Memory B cell (primary cell): ENCODE results near the gene GOLPH3.

ENCODE experiments used
- ATAC-seq: fragments of 150-1000 bp; cut with Tn5 transposase; 2 replicates; pipeline ENCODE4 v1.10.0; 2021; ENCODE audit warnings: low read depth, mild to moderate bottlenecking, moderate library complexity
- DNase-seq, 2 donors: peaks; one replicate each; pipeline ENCODE4 v3.0.0; 2022; ENCODE audit warnings: low spot score in 2 of 2
- H3K27ac Mint-ChIP-seq: one replicate; pipeline ENCODE4 v1.8.0; 2022; ENCODE audit warnings: mild to moderate bottlenecking, moderate library complexity, mixed read lengths
- H3K27me3 Mint-ChIP-seq: one replicate; pipeline ENCODE4 v1.8.0; 2022; ENCODE audit warnings: mixed read lengths
- H3K36me3 Mint-ChIP-seq: one replicate; pipeline ENCODE4 v1.8.0; 2022; ENCODE audit warnings: mild to moderate bottlenecking, mixed read lengths
- H3K4me1 Mint-ChIP-seq: one replicate; pipeline ENCODE4 v1.8.0; 2022; ENCODE audit warnings: mixed read lengths
- H3K4me3 Mint-ChIP-seq: one replicate; pipeline ENCODE4 v1.8.0; 2022; ENCODE audit warnings: mild to moderate bottlenecking, moderate library complexity, mixed read lengths
- H3K9me3 Mint-ChIP-seq: one replicate; pipeline ENCODE4 v1.8.0; 2022; ENCODE audit warnings: mixed read lengths

GOLPH3 gene

DNA sequence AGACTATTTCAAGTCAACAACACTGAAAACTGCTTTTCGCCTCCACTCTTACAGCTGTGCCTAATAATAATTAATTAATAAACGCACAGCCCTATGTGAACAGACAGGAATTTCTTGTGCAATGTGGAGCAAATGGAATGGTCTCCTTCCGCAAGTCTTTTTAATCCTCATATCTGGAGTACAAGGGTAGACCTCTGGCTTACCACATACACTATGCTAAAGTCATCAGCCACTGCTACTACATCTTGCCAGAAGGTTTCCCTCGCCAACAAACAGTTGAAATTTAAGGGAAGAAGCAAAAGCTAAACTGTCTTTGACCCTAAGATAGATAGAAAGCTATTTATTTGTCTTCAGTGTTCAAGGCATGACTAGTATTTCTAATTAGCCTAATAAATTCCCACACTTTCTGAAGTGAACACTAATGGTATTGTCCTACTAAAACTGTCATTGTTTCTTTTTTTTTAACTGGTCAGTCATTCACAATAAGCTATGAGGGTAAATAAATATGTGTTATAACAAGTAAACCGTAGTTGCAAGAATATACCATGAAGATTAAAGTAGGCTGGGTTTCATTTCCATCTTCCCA is 63.9 kb downstream of the GOLPH3 start:
- Mint-ChIP-seq H3K36me3 (peaks cover 32% of the 10 kb centered on the region), H3K27ac (no peak overlapping the region), H3K4me1 (no peaks in the 10 kb centered on the region), H3K4me3 (no peak overlapping the region), H3K9me3 (no peaks in the 10 kb centered on the region), H3K27me3 (no peaks in the 10 kb centered on the region)
- DNase-seq (no peak), ATAC-seq (no peak)

DNA sequence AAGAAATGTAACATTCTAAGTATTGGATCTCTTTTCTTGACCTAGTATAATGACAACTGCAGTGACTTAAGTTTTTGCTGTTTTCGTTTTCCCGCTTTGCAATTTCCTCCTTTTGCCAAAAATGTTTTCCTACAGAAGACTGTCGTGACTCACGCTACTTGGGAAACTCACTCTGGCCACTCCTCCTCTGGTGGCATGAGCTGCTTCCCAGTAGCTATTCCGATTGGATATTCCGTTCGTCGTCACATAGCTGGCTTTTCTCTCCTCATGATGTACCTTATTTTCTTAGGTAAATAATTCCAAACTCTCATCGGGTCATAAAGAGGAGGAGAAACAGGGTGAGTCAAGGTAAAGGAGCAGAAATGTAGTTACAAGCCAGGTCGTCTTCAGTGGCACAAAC is 64.9 kb downstream of the GOLPH3 start:
- DNase-seq, result no peak
- Mint-ChIP-seq H3K27ac (no peak overlapping the region), H3K9me3 (no peaks in the 10 kb centered on the region), H3K36me3 (peaks cover 35% of the 10 kb centered on the region), H3K27me3 (no peaks in the 10 kb centered on the region), H3K4me1 (no peaks in the 10 kb centered on the region), H3K4me3 (no peak overlapping the region)
- ATAC-seq, result no peak

DNA sequence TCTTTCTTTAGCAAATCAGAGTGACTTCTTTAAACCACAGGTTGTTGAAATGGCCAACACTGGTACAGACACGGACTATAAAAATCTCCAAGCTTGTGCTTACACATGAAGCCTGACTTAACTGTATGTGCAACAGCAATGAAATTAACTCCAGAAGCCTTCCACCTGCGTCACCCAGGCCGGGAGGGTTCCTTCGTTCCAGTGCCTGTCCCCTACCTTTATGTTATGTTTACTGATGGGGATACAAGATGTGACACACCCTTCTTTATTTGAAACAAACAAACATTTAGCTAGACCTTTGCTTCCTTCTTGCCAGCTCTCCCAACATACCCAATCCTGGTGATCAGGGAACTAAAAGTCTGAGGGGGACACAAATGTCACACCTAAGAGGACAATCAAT is 66.0 kb downstream of the GOLPH3 start:
- no peaks in the 10 kb centered on the region for H3K4me1 Mint-ChIP-seq
- no peak overlapping the region for H3K27ac Mint-ChIP-seq
- DNase-seq (no peak), ATAC-seq (no peak)
- peaks cover 35% of the 10 kb centered on the region for H3K36me3 Mint-ChIP-seq
- H3K4me3 Mint-ChIP-seq, result no peak overlapping the region
- H3K9me3 Mint-ChIP-seq, result no peaks in the 10 kb centered on the region
- H3K27me3 Mint-ChIP-seq, result no peaks in the 10 kb centered on the region

DNA sequence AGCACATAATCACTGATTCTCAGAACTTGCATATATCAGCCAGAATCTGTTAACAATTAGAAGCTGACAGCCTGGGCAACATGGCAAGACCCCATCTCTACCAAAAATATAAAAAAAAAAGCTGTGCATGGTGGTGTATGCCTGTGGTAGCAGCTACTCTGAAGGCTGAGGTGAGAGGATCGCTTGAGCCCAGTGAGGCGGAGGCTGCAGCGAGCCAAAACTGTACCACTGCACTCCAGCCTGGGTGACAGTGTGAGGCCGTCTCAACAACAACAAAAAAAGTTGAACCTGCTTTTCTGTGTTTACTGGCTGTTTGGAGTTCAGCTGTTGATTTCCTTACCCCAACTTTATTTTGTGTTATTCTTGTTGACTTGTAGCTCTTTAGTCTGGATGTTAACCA is 66.8 kb downstream of the GOLPH3 start:
- no peak overlapping the region for H3K4me3 Mint-ChIP-seq
- no peaks in the 10 kb centered on the region for H3K9me3 Mint-ChIP-seq
- no peaks in the 10 kb centered on the region for H3K27me3 Mint-ChIP-seq
- H3K27ac Mint-ChIP-seq, result no peak overlapping the region
- peaks cover 34% of the 10 kb centered on the region for H3K36me3 Mint-ChIP-seq
- ATAC-seq, result no peak
- no peak for DNase-seq
- H3K4me1 Mint-ChIP-seq, result no peaks in the 10 kb centered on the region

DNA sequence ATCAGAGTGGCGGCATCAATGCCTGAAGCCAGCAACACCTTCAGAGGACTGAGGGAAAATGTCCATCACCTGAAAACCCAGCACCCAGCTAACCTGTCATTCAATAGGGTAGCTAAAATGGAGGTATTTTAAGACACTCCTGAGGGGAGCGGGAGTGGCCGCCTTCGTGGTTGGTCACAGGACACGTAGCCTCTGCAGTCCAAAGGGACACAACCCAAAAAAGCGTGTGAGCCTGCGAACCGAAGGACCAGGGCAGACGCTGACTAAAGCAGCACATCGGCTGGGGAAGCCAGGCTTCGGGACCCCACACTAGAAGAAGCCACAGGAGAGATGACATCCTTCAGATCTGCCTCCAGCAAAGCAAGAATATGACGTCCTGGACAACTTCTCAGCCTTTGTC is 70.6 kb downstream of the GOLPH3 start:
- H3K27ac Mint-ChIP-seq, result no peak overlapping the region
- no peaks in the 10 kb centered on the region for H3K27me3 Mint-ChIP-seq
- H3K4me3 Mint-ChIP-seq, result no peak overlapping the region
- no peaks in the 10 kb centered on the region for H3K9me3 Mint-ChIP-seq
- DNase-seq, result no peak
- no peaks in the 10 kb centered on the region for H3K4me1 Mint-ChIP-seq
- H3K36me3 Mint-ChIP-seq, result peaks cover 12% of the 10 kb centered on the region
- no peak for ATAC-seq

DNA sequence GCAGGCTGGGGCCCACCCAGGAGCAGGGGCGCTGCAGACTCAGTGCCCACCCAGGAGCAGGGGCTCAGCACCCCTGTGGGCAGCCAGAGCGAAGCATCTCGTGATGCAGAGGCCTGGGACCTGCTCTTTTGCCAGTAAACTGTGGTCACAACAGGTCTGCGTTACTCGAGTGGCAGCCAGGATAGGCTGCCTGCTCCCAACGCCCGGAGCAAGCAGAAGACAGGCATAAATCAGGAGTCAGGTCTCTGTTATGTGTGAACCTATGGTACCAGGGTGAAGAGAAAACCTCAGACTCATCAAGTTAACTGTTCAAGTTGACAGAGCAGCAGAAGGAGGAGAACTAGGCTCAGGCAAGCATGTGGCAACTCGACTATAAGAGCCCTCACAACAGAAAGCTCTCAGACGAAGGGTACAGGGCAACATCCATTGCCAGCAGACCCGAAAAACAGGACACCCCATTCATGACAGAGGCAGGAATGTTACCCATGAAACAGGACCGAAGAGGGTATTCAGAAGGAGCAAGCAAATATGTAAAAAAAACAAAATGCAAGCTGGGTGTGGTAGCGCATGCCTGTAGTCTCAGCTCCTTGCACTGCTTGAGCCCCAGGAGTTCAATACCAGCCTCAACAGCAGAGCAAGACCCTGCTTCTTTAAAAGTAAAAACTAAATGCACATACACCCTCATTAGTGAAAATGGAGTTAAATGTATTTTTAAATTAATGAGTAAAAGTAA is 71.7 kb downstream of the GOLPH3 start:
- H3K36me3 Mint-ChIP-seq, result peaks cover 10% of the 10 kb centered on the region
- no peak for DNase-seq
- H3K27ac Mint-ChIP-seq, result no peak overlapping the region
- no peaks in the 10 kb centered on the region for H3K27me3 Mint-ChIP-seq
- no peak for ATAC-seq
- H3K4me3 Mint-ChIP-seq, result no peak overlapping the region
- no peaks in the 10 kb centered on the region for H3K4me1 Mint-ChIP-seq
- H3K9me3 Mint-ChIP-seq, result no peaks in the 10 kb centered on the region

DNA sequence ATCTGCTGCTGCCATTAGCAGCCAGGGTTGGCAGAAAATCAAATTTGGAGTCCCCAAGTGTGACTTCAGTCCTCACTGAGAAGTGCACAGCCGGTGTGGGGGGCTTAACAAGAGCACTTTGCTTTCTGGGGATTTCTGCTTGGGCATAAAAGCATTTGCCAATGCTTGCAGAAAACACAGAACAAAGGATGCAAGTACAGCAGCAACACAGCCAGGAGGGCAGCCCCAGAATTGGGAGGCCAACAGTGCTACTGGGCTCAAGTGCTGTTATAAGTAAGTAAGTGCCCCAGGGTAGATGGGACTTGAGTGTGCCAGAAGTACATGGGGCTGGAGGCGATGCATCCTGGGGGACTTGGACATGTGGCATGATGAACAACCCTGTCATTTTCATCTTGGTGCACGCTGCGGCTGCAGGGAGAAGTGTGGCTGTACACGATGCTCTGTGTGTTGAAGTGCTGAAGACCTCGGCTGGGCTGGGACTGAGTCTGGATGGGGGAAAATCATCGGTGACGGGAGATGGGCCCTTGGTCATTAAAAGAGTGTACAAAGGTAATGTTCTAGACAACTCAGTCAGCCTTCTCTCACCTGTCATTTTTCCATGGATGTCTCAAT is 73.3 kb downstream of the GOLPH3 start:
- H3K9me3 Mint-ChIP-seq, result no peaks in the 10 kb centered on the region
- H3K36me3 Mint-ChIP-seq, result peaks cover 6% of the 10 kb centered on the region
- H3K4me1 Mint-ChIP-seq, result no peaks in the 10 kb centered on the region
- H3K4me3 Mint-ChIP-seq, result no peak overlapping the region
- ATAC-seq, result no peak
- H3K27me3 Mint-ChIP-seq, result no peaks in the 10 kb centered on the region
- no peak for DNase-seq
- no peak overlapping the region for H3K27ac Mint-ChIP-seq

DNA sequence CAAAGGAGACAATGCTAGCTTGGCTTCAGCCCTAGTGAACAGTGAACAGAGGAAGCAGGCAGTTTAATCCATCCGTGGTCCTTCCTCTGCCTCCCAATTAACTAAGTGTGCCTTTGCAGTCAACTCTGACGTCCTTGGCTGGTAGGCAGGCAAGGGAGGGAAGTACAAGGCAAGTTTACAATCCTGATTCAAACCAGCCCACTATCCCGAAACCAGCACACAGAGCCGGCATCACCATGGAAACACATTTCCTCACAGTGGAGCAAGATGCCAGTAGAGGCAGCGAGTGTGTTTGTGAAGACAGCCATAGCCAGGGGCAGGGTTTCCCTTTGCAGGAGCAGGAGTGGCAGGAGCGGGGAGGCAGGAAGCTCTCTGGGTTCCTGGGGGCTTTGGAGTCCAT is 73.9 kb downstream of the GOLPH3 start:
- H3K4me3 Mint-ChIP-seq, result no peak overlapping the region
- no peaks in the 10 kb centered on the region for H3K27me3 Mint-ChIP-seq
- no peaks in the 10 kb centered on the region for H3K9me3 Mint-ChIP-seq
- H3K36me3 Mint-ChIP-seq, result peaks cover 6% of the 10 kb centered on the region
- ATAC-seq (no peak), DNase-seq (no peak)
- no peak overlapping the region for H3K27ac Mint-ChIP-seq
- H3K4me1 Mint-ChIP-seq, result no peaks in the 10 kb centered on the region

DNA sequence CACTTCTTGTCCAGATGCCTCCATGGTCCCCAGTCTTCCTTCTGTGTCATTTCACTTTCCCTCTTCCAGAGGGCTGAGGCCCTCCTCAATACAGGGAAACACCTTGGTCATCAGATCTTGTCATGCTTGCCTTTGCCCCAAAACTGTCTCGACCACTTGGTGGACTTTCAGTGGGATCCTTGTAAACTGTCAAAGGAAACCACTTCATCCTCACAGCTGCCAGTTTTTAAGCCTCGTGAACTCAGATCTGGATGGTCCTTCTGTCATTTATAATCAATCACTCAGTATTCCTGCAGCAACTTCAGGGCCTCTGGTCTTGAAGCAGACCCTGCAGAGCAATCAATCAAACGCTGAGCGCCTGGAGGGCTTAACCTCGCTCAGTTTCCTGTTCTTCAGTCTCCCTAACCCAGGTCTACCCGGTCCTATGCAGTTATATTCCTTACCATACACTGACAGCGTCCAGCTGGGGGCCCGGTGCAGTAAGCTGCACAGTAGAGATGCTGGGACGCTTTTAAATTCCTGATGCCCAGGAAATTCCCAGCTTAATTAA is 74.6 kb downstream of the GOLPH3 start:
- no peaks in the 10 kb centered on the region for H3K4me1 Mint-ChIP-seq
- no peak overlapping the region for H3K4me3 Mint-ChIP-seq
- H3K36me3 Mint-ChIP-seq, result peaks cover 3% of the 10 kb centered on the region
- no peaks in the 10 kb centered on the region for H3K27me3 Mint-ChIP-seq
- DNase-seq (no peak), ATAC-seq (no peak)
- no peak overlapping the region for H3K27ac Mint-ChIP-seq
- no peaks in the 10 kb centered on the region for H3K9me3 Mint-ChIP-seq

DNA sequence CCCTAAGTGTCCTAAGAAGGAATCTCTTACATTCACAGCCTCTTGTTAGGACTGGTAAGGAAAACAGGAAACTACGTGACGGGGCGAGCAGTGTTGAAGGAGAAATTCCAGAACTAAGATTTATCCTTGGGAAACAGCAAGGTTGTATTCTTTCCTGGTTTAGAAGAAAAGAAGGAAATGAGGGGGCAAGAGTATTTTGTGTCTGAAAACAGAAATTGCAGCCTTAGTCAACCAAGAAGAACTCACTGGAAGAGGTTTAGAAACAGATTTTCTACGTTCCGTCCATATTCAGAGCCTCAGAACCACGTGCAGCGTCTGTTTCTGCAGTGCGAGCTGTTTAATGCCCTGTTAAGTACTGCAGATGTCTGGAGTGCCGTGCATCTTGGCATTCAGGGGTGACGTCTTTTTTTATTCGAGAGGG is 75.2 kb downstream of the GOLPH3 start:
- H3K36me3 Mint-ChIP-seq, result peaks cover 3% of the 10 kb centered on the region
- DNase-seq (no peak), ATAC-seq (no peak)
- H3K4me1 Mint-ChIP-seq, result no peaks in the 10 kb centered on the region
- H3K4me3 Mint-ChIP-seq, result no peak overlapping the region
- no peaks in the 10 kb centered on the region for H3K9me3 Mint-ChIP-seq
- no peaks in the 10 kb centered on the region for H3K27me3 Mint-ChIP-seq
- H3K27ac Mint-ChIP-seq, result no peak overlapping the region

DNA sequence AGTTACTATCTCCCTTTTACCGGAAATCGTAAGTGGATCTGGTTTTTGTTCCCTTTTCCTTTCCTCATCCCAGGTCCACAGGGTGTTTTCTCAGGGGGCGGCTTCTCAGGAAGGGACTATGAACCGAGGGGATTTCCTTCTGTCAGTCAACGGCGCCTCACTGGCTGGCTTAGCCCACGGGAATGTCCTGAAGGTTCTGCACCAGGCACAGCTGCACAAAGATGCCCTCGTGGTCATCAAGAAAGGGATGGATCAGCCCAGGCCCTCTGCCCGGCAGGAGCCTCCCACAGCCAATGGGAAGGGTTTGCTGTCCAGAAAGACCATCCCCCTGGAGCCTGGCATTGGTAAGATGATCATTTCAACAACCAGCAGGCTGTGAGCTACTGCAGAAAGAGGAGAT is 75.8 kb downstream of the GOLPH3 start:
- H3K4me1 Mint-ChIP-seq, result peaks cover under 1% of the 10 kb centered on the region
- H3K4me3 Mint-ChIP-seq, result no peak overlapping the region
- peaks cover 3% of the 10 kb centered on the region for H3K36me3 Mint-ChIP-seq
- H3K9me3 Mint-ChIP-seq, result no peaks in the 10 kb centered on the region
- H3K27ac Mint-ChIP-seq, result no peak overlapping the region
- DNase-seq (no peak), ATAC-seq (no peak)
- no peaks in the 10 kb centered on the region for H3K27me3 Mint-ChIP-seq

DNA sequence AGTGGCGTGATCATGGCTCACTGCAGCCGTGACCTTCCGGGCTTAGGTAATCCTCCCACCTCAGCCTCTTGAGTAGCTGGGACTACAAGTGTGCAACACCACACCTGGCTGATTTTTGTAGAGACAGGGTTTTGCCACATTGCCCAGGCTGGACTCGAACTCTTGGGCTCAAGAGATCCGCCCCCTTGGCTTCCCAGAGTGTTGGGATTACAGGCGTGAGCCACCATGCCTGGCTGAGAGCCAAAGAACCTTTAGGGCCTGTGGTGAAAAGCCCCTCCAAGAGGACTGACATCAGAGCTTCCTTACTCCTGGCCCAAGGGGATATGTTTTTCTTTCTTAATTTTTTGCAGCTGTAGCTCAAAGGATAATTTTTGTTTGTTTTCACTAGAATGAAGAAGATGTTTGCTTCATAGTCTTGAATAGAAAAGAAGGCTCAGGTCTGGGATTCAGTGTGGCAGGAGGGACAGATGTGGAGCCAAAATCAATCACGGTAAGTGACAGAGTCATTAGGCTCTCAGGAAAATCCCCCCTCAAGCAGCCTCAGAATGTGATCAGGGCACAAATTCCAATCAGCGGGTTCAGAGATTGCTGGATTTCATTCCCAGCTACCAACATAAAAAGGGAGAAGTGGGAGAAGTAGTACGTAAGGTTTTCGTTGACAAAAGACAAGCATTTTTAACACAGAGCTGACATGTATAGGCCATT is 77.1 kb downstream of the GOLPH3 start:
- Mint-ChIP-seq H3K27ac (no peak overlapping the region), H3K27me3 (no peaks in the 10 kb centered on the region)

DNA sequence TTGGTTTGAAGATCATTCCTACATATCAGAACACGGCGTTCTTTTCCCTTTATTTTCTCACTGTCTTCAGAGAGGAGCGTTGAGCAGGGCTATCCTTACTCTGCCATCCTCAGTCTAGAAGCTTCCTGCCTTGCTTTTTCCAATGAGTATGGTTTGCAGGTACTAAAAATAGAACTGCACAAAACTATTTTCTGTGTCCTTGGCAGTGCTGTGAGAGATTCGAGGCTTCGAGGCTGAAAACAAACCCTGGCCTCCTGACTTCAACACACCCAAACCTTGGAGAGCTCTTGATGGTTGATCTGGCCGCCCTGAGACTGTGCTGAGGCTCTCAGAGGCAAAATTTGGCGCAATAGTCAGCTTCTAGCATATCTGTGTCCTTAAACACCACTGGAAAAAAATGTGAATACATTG is 78.9 kb downstream of the GOLPH3 start:
- H3K4me1 Mint-ChIP-seq, result peaks cover 4% of the 10 kb centered on the region
- no peak overlapping the region for H3K27ac Mint-ChIP-seq
- H3K9me3 Mint-ChIP-seq, result no peaks in the 10 kb centered on the region
- H3K27me3 Mint-ChIP-seq, result no peaks in the 10 kb centered on the region
- no peaks in the 10 kb centered on the region for H3K36me3 Mint-ChIP-seq
- ATAC-seq (no peak), DNase-seq (no peak)
- H3K4me3 Mint-ChIP-seq, result no peak overlapping the region

More for the DNA sequence above, 77.1 kb downstream of the GOLPH3 start:
- ATAC-seq, result no peak
- Mint-ChIP-seq H3K9me3 (no peaks in the 10 kb centered on the region), H3K36me3 (no peaks in the 10 kb centered on the region), H3K4me1 (peaks cover 4% of the 10 kb centered on the region), H3K4me3 (no peak overlapping the region)
- no peak for DNase-seq

DNA sequence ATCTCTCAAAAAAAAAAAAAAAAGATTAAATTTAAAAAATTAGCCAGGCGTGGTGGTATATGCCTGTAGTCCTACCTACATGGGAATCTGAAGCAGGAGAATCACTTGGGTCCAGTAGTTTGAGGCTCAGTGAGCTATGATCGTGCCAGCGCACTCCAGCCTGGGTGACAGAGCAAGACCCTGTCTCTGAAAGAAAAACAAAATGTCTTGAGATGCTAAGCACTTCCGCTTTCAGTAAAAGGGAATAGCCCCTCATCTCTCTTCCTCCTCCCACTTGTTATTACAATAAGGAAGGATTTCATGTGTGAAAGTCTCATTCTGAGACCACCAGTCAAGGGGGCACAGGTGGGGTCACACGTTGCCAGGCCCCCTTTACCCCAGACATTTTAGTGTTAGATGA is 79.4 kb downstream of the GOLPH3 start:
- Mint-ChIP-seq H3K4me3 (no peak overlapping the region), H3K9me3 (no peaks in the 10 kb centered on the region), H3K27ac (no peak overlapping the region), H3K36me3 (no peaks in the 10 kb centered on the region), H3K4me1 (peaks cover 4% of the 10 kb centered on the region), H3K27me3 (no peaks in the 10 kb centered on the region)
- DNase-seq (no peak), ATAC-seq (no peak)
